Kidney epithelial cell (primary cell): ENCODE measurements around the gene CACNA1D. TPM values are rescaled to one million over a fixed set of nuclear protein-coding genes. Genes with fewer than 3 reads are reported as not detected.

ENCODE experiments used
- DNase-seq: peaks from one replicate; pipeline ENCODE4 v3.0.0-alpha.2; 2010; ENCODE audit warnings: low read depth
- H3K27me3 ChIP-seq: 2 replicates; pipeline ENCODE4 v1.6.0; 2011; ENCODE audit warnings: low read length; ENCODE audit not compliant: control insufficient read depth, insufficient read depth
- H3K36me3 ChIP-seq: 2 replicates; pipeline ENCODE4 v1.5.1; 2011; ENCODE audit warnings: low read length; ENCODE audit not compliant: control insufficient read depth, insufficient read depth
- H3K4me3 ChIP-seq: 2 replicates; pipeline ENCODE4 v1.5.1; 2011; ENCODE audit warnings: low read depth, mild to moderate bottlenecking, control low read depth, low read length
- total RNA-seq: library from RNA; depleted of rRNA; stranded (reverse); fragments of >200 nt; gene quantifications from 2 replicates; pipeline ENCODE4 v1.2.3, GENCODE V29; 2015
- TF ChIP-seq, protein P1 (sequence below): IDR thresholded peaks from 2 replicates; pipeline ENCODE4 v1.5.1; 2011; ENCODE audit warnings: mild to moderate bottlenecking, moderate library complexity, low read length, control low read depth, inconsistent platforms; ENCODE audit not compliant: insufficient read depth, poor library complexity, severe bottlenecking

Gene CACNA1D
- total RNA-seq, 1 donor from 2014 or later = 0.21 TPM

DNA sequence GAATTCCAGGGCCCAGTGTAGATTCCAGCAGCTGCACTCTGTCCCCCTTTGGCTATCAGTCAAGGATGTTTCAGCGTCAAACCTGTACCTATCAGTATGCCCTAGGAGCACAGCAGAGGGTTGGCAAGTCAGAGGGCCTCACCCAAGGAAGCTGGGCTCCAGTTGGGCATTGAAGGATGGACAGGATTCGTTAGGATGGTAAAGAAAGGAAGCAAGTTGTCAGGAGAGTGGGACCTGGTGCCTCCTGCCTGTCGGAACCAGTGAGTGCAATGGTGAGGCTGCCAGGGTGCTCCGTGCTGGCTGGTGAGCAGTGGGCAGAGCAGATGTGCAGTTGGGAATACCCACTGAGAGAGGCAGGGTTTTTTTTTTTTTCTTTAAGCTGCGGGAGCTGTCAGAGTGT, 194.6 kb downstream of the CACNA1D start:
- DNase-seq = no peak
- Histone ChIP-seq H3K4me3 (no peak overlapping the region), H3K27me3 (no peaks in the 10 kb centered on the region), H3K36me3 (no peaks in the 10 kb centered on the region)
- TF ChIP-seq, protein P1, sequence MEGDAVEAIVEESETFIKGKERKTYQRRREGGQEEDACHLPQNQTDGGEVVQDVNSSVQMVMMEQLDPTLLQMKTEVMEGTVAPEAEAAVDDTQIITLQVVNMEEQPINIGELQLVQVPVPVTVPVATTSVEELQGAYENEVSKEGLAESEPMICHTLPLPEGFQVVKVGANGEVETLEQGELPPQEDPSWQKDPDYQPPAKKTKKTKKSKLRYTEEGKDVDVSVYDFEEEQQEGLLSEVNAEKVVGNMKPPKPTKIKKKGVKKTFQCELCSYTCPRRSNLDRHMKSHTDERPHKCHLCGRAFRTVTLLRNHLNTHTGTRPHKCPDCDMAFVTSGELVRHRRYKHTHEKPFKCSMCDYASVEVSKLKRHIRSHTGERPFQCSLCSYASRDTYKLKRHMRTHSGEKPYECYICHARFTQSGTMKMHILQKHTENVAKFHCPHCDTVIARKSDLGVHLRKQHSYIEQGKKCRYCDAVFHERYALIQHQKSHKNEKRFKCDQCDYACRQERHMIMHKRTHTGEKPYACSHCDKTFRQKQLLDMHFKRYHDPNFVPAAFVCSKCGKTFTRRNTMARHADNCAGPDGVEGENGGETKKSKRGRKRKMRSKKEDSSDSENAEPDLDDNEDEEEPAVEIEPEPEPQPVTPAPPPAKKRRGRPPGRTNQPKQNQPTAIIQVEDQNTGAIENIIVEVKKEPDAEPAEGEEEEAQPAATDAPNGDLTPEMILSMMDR = no peak

DNA sequence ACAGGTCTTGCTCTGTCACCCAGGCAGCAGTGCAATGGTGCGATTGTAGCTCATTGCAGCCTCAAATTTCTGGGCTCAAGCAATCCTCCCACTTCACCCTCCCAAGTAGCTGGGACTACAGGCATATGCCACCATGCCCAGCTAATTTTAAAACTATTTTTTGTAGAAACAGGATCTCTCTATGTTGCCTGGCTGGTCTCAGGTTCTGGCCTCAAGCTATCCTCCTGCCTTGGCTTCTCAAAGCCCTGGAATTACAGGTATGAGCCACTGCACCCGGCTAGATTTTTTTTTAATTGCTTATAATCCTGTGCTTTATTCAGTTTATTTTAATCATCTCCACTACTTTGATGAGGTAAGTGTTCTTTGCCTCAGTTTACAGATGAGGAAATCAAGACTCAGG, 195.3 kb downstream of the CACNA1D start:
- Histone ChIP-seq H3K36me3 (no peaks in the 10 kb centered on the region), H3K4me3 (no peak overlapping the region), H3K27me3 (peaks cover 1% of the 10 kb centered on the region)
- DNase-seq = no peak
- TF ChIP-seq, protein P1 = no peak

DNA sequence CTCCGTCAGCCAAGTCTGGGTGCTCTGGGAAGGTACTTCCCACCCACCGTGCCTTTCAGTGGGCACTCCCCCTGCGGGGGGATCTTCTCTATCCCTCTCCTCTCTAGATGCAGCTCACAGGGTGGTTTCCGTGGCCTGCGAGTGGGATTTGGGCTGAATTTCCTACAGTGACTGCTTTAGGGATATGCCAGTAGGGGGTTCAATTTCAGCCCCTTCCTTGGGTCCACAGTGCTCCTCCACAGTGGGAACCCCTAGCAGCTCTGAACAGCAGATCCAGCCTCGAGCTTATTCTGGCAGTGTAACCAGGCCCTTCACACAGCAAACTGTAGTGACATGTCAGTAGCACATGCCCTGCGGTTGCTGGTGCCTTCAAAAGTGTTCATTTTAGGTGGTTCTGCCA, 196.1 kb downstream of the CACNA1D start:
- TF ChIP-seq, protein P1 = no peak
- no peak for DNase-seq
- Histone ChIP-seq H3K36me3 (no peaks in the 10 kb centered on the region), H3K4me3 (no peak overlapping the region), H3K27me3 (peaks cover 8% of the 10 kb centered on the region)

DNA sequence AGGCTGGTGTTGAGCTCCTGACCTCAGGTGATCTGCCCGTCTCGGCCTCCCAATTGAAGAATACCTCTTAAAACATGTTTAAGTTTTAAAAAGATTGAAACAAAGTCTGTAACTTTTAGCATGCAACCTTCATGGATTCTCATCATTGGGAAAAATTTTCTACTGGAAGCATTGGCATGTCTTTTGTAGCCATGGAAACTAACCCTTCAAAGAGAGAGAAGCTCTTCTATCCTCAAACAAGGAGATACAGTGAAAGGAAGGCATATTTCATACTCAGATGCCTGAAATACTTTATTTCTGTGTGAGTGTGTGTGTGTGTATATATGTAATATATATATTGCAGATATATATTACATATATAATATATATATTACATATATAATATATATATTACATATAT, 196.9 kb downstream of the CACNA1D start:
- no peak for DNase-seq
- Histone ChIP-seq H3K36me3 (no peaks in the 10 kb centered on the region), H3K27me3 (peaks cover 8% of the 10 kb centered on the region), H3K4me3 (no peak overlapping the region)
- TF ChIP-seq, protein P1 = no peak

DNA sequence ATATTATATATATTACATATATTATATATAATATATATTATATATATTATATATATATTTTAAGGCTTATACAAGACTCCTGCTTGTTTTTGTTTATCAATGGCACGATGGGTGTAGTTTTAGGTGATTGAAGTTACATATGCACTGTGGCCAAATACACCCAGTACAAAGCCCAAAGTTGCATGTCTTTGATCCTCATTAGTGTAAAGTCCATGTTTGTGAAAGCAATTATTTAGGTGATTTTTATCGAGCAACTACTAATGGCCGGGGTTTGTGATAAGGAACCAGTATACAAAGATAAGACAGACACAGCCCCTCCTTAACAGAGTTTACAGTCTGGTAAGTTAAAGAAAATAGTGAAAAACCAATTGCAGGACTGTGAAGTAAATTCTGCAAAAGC, 197.5 kb downstream of the CACNA1D start:
- Histone ChIP-seq H3K36me3 (no peaks in the 10 kb centered on the region), H3K27me3 (peaks cover 8% of the 10 kb centered on the region), H3K4me3 (no peak overlapping the region)
- TF ChIP-seq, protein P1 = no peak
- no peak for DNase-seq

DNA sequence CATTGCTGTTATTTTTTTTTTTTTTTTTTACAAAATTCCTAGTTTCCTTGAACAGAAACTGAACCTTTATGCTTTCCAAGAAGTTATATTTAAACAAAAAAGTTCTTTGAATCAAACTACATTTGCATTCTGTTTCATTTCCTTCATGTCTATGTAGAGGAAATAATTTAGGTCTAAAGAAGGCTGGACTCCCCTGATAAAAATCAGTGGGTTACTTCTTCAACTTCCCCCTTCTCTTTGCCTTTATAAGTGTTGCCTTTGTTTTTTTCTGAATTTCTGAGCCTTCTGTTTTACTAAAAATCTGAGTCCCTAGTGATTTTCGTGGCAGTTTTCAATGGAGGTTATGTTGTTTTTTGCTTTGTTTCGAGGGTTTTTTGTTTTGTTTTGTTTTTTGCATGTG, 199.0 kb downstream of the CACNA1D start:
- Histone ChIP-seq H3K36me3 (no peaks in the 10 kb centered on the region), H3K27me3 (peaks cover 8% of the 10 kb centered on the region), H3K4me3 (no peak overlapping the region)
- DNase-seq = no peak
- TF ChIP-seq, protein P1 = no peak
